Astrocyte (in vitro differentiated cells and primary cell): ENCODE results near the gene KBTBD7.

Source experiments
- EZH2 ChIP-seq: IDR thresholded peaks from 2 replicates; pipeline ENCODE4 v1.6.1; 2012; ENCODE audit warnings: mild to moderate bottlenecking, low read length, inconsistent platforms; ENCODE audit not compliant: insufficient read depth
- TF ChIP-seq, protein P1 (sequence below): IDR thresholded peaks from 2 replicates; pipeline ENCODE4 v1.5.1; 2011; ENCODE audit warnings: low read depth, mild to moderate bottlenecking, inconsistent platforms, low read length, moderate library complexity; ENCODE audit not compliant: insufficient read depth

- TF ChIP-seq, protein P1, sequence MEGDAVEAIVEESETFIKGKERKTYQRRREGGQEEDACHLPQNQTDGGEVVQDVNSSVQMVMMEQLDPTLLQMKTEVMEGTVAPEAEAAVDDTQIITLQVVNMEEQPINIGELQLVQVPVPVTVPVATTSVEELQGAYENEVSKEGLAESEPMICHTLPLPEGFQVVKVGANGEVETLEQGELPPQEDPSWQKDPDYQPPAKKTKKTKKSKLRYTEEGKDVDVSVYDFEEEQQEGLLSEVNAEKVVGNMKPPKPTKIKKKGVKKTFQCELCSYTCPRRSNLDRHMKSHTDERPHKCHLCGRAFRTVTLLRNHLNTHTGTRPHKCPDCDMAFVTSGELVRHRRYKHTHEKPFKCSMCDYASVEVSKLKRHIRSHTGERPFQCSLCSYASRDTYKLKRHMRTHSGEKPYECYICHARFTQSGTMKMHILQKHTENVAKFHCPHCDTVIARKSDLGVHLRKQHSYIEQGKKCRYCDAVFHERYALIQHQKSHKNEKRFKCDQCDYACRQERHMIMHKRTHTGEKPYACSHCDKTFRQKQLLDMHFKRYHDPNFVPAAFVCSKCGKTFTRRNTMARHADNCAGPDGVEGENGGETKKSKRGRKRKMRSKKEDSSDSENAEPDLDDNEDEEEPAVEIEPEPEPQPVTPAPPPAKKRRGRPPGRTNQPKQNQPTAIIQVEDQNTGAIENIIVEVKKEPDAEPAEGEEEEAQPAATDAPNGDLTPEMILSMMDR, result no peak
- no peak for TF ChIP-seq EZH2
Measured at GRCh38 chr13:41186481-41186880, 7.9 kb downstream of the KBTBD7 start.
